ENCODE measurements around the gene GALNT10.

Gene GALNT10

DNA sequence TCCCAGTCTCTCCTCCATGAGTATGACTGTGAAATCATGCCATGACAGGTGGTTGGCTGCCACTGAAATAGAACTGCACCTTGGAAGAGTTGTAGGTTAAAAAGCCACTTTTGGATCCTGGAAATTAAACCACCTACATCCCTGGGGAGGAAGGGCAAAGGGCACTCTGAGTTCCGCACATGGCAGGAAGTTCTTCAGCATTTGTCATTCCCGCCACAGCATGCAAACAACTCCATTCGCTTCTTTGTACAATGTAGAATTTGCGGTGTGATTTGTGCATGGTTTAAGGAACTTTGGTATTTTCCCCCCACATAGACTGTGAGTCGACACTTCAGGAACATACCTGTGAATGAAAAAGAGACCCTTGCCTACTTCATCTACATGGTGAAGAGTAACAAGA, 265.1 kb downstream of the GALNT10 start:
- no peak for ATAC-seq
- no peak for TF ChIP-seq ARNTL (CRISPR knock-in tag; IDR thresholded peaks at IDR 0.05; ENCODE audit: borderline replicate concordance, low read depth)
- no peak for TF ChIP-seq ZC3H10 (CRISPR knock-in tag; IDR thresholded peaks at IDR 0.05)
- TF ChIP-seq TOX (CRISPR knock-in tag; IDR thresholded peaks at IDR 0.05; ENCODE audit: borderline replicate concordance), result no peak
- TF ChIP-seq, protein P1, sequence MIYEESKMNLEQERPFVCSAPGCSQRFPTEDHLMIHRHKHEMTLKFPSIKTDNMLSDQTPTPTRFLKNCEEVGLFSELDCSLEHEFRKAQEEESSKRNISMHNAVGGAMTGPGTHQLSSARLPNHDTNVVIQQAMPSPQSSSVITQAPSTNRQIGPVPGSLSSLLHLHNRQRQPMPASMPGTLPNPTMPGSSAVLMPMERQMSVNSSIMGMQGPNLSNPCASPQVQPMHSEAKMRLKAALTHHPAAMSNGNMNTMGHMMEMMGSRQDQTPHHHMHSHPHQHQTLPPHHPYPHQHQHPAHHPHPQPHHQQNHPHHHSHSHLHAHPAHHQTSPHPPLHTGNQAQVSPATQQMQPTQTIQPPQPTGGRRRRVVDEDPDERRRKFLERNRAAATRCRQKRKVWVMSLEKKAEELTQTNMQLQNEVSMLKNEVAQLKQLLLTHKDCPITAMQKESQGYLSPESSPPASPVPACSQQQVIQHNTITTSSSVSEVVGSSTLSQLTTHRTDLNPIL (CRISPR knock-in tag; IDR thresholded peaks at IDR 0.05; ENCODE audit: low read depth), result no peak
- no peak for TF ChIP-seq GLIS3 (CRISPR knock-in tag; IDR thresholded peaks at IDR 0.05)
- no peak for TF ChIP-seq ISL1 (CRISPR knock-in tag; IDR thresholded peaks at IDR 0.05)
- TF ChIP-seq ZFP30 (CRISPR knock-in tag; IDR thresholded peaks at IDR 0.05), result no peak
- no peak for TF ChIP-seq TCF4 (CRISPR knock-in tag; IDR thresholded peaks at IDR 0.05; ENCODE audit: borderline replicate concordance)
- TF ChIP-seq RARB (CRISPR knock-in tag; IDR thresholded peaks at IDR 0.05), result no peak

DNA sequence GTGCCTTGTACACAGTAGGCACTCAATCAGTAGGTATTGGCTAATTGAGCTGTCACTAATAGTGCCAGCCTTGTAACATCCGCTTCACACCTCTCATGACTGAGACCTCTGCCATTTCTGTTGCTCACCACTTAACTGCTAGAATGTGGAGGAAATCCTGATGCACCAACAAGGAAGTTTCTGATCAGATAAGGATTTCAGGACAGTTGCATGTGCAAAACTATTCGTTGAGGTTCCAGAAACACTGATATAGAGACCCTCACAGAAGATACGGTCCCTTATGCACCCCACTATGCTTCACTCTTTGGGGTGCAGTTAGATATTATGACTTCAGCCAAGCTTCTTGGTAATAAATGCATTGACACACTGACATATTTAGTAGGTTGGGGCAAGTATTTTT, 266.0 kb downstream of the GALNT10 start:
- ATAC-seq, result no peak
- TF ChIP-seq BACH2 (CRISPR knock-in tag; IDR thresholded peaks at IDR 0.05; ENCODE audit: borderline replicate concordance) (no peak), ARNTL (CRISPR knock-in tag; IDR thresholded peaks at IDR 0.05; ENCODE audit: borderline replicate concordance, low read depth) (no peak), TSHZ2 (CRISPR knock-in tag; IDR thresholded peaks at IDR 0.05) (no peak), ISL1 (CRISPR knock-in tag; IDR thresholded peaks at IDR 0.05) (no peak), ZC3H10 (CRISPR knock-in tag; IDR thresholded peaks at IDR 0.05) (no peak), TCF4 (CRISPR knock-in tag; IDR thresholded peaks at IDR 0.05; ENCODE audit: borderline replicate concordance) (no peak), ZNF565 (CRISPR knock-in tag; conservative IDR thresholded peaks at IDR 0.05; ENCODE audit: low read depth) (no peak), ZNF70 (CRISPR knock-in tag; IDR thresholded peaks at IDR 0.05) (no peak), OSR1 (CRISPR knock-in tag; IDR thresholded peaks at IDR 0.05) (no peak), CSDC2 (CRISPR knock-in tag; IDR thresholded peaks at IDR 0.05) (no peak), ESRRG (CRISPR knock-in tag; IDR thresholded peaks at IDR 0.05) (no peak)
- TF ChIP-seq, protein P1 (CRISPR knock-in tag; IDR thresholded peaks at IDR 0.05; ENCODE audit: low read depth), result no peak

DNA sequence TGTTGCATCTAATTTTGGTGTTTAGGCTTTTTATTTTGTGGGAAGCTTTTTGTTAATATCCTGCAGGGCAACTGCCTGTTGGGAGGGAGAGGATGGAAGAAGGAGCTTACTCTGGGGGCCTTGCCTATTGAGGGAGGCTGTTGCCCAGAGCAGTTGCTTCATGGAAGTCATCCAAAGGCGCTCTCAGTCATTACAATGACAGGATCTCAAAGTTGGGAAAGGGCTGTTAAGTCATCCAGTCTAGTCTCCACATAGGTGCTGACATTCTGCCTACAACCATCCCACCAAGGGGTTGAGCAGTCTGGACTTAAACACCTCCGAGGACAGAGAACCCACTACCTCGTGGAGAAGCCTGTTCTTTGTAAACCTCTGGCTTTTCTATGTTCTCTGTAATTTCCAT, 268.5 kb downstream of the GALNT10 start:
- no peak for ATAC-seq

DNA sequence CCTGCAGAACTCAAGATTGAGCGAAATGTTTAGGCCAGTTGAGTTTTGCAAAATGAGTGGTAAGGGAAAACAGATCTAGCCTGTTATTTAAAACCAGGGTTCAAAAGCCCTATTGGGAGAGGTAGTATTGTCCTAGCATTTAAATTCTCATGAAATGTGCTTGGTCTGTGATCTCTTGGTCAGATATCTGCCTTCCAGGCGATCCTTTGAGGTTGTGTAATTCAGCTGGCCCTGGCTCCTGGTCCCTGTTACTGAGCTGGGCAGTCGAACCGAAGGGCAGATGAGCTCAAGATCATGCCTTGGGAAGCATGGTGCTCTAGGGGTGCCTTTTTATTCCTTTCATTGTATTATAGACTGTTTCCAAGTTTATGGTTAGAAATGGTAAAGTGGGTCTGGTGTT, 269.6 kb downstream of the GALNT10 start:
- TF ChIP-seq TCF4 (CRISPR knock-in tag; IDR thresholded peaks at IDR 0.05; ENCODE audit: borderline replicate concordance) (no peak), ZNF8 (CRISPR knock-in tag; IDR thresholded peaks at IDR 0.05) (no peak), ZFP3 (CRISPR knock-in tag; IDR thresholded peaks at IDR 0.05) (no peak), RARB (CRISPR knock-in tag; IDR thresholded peaks at IDR 0.05) (no peak), CSRNP3 (CRISPR knock-in tag; IDR thresholded peaks at IDR 0.05) (no peak), OSR1 (CRISPR knock-in tag; IDR thresholded peaks at IDR 0.05) (no peak), BACH2 (CRISPR knock-in tag; IDR thresholded peaks at IDR 0.05; ENCODE audit: borderline replicate concordance) (no peak), ISL1 (CRISPR knock-in tag; IDR thresholded peaks at IDR 0.05) (no peak)
- ATAC-seq, result no peak

More for the DNA sequence above, 268.5 kb downstream of the GALNT10 start:
- TF ChIP-seq CSDC2 (CRISPR knock-in tag; IDR thresholded peaks at IDR 0.05) (no peak), ESRRG (CRISPR knock-in tag; IDR thresholded peaks at IDR 0.05) (no peak), ZFP30 (CRISPR knock-in tag; IDR thresholded peaks at IDR 0.05) (no peak), ZC3H10 (CRISPR knock-in tag; IDR thresholded peaks at IDR 0.05) (no peak)

GRCh38 chr5:154461531-154461930, 271.0 kb downstream of the GALNT10 start:
- ATAC-seq, result peak; percentile 76
- TF ChIP-seq TSHZ2 (CRISPR knock-in tag; IDR thresholded peaks at IDR 0.05), result no peak
- TF ChIP-seq RARB (CRISPR knock-in tag; IDR thresholded peaks at IDR 0.05), result no peak
- no peak for TF ChIP-seq GLIS3 (CRISPR knock-in tag; IDR thresholded peaks at IDR 0.05)
- no peak for TF ChIP-seq CSRNP3 (CRISPR knock-in tag; IDR thresholded peaks at IDR 0.05)
- TF ChIP-seq PPARA (CRISPR knock-in tag; IDR thresholded peaks at IDR 0.05; ENCODE audit: borderline replicate concordance), result no peak
- TF ChIP-seq, protein P2, sequence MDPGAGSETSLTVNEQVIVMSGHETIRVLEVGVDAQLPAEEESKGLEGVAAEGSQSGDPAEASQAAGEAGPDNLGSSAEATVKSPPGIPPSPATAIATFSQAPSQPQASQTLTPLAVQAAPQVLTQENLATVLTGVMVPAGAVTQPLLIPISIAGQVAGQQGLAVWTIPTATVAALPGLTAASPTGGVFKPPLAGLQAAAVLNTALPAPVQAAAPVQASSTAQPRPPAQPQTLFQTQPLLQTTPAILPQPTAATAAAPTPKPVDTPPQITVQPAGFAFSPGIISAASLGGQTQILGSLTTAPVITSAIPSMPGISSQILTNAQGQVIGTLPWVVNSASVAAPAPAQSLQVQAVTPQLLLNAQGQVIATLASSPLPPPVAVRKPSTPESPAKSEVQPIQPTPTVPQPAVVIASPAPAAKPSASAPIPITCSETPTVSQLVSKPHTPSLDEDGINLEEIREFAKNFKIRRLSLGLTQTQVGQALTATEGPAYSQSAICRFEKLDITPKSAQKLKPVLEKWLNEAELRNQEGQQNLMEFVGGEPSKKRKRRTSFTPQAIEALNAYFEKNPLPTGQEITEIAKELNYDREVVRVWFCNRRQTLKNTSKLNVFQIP (CRISPR knock-in tag; IDR thresholded peaks at IDR 0.05; ENCODE audit: borderline replicate concordance, low read depth), result no peak
